ENCODE data around the gene ATRIP.

DNA sequence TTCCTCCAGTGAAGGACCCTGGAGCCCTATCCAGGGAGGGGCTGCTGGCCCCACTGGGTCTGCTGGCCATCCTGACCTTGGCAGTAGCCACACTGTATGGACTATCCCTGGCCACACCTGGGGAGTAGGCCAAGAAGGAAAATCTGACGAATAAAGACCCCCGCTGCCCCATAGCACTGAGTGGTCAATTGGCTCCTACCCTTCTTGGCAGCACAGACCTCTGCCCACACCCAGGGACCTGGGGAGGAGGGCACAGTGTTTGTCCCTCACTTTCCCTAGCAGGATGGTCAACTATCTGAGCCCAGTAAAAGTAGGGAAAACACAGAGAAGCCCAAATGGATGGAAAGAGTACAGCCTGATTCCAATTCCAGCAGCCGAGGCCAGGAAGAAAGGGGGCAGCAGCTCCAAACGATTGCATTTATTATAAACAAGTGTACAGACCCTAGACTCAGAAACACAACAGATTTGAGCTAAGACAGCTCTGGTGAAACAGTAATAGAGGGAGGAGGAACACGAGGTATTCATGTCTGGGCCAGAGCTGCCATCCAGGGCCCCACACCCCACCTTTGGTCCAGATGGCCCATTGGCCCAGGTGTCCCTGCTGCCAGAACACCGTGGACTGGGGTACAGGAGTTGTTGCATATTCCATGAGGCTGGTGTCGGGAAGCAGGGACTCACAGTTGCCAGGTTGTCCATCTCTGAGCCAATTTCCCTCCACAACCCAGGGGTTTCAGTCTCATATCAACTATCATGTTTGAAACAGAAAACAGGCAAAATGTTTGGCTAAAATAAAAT, 21.1 kb downstream of the ATRIP start:
- TF ChIP-seq CTCF (optimal IDR thresholded peaks at IDR 0.05 in 1 of 3, IDR thresholded peaks at IDR 0.05 in 1 of 3, conservative IDR thresholded peaks at IDR 0.05 in 1 of 3; ENCODE audit: extremely low read depth in 1 of 3, insufficient read depth in 2 of 3, low read length in 3 of 3) (no peak), EZH2 (IDR thresholded peaks at IDR 0.05; ENCODE audit: low read length) (no peak)
